ENCODE measurements around the gene AP4S1. TPM values are rescaled to one million over a fixed set of nuclear protein-coding genes. Genes with fewer than 3 reads are reported as not detected.

AP4S1 gene
- total RNA-seq, 1 donor from 2014 or later = 12.9 TPM

GRCh38 chr14:31069343-31069742, 43.9 kb downstream of the AP4S1 start:
- Mint-ChIP-seq H3K4me1 (ENCODE audit: low read depth) (peaks cover 2% of the 10 kb centered on the region), H3K27ac (no peak overlapping the region), H3K27me3 (no peaks in the 10 kb centered on the region), H3K36me3 (ENCODE audit: insufficient read depth) (peaks cover 8% of the 10 kb centered on the region), H3K4me3 (ENCODE audit: low read depth) (no peak overlapping the region), H3K9me3 (ENCODE audit: low read depth) (no peaks in the 10 kb centered on the region)
- no peak for TF ChIP-seq CTCF (IDR thresholded peaks at IDR 0.05; ENCODE audit: unreplicated experiment)
- DNase-seq (ENCODE audit: low spot score, unreplicated experiment) = no peak

GRCh38 chr14:31070431-31070830, 45.0 kb downstream of the AP4S1 start:
- peaks cover 13% of the 10 kb centered on the region for H3K36me3 Mint-ChIP-seq (ENCODE audit: insufficient read depth)

GRCh38 chr14:31071151-31071550, 45.7 kb downstream of the AP4S1 start:
- no peak overlapping the region for H3K4me3 Mint-ChIP-seq (ENCODE audit: low read depth)
- no peak overlapping the region for H3K27ac Mint-ChIP-seq
- H3K4me1 Mint-ChIP-seq (ENCODE audit: low read depth) = peaks cover 2% of the 10 kb centered on the region
- H3K27me3 Mint-ChIP-seq = no peaks in the 10 kb centered on the region
- H3K36me3 Mint-ChIP-seq (ENCODE audit: insufficient read depth) = peaks cover 18% of the 10 kb centered on the region
- no peak for DNase-seq (ENCODE audit: low spot score, unreplicated experiment)
- TF ChIP-seq CTCF (IDR thresholded peaks at IDR 0.05; ENCODE audit: unreplicated experiment) = no peak
- peaks cover 7% of the 10 kb centered on the region for H3K9me3 Mint-ChIP-seq (ENCODE audit: low read depth)

More at GRCh38 chr14:31070431-31070830, 45.0 kb downstream of the AP4S1 start:
- H3K4me1 Mint-ChIP-seq (ENCODE audit: low read depth) = peaks cover 2% of the 10 kb centered on the region
- DNase-seq (ENCODE audit: low spot score, unreplicated experiment) = no peak
- H3K4me3 Mint-ChIP-seq (ENCODE audit: low read depth) = no peak overlapping the region
- no peaks in the 10 kb centered on the region for H3K27me3 Mint-ChIP-seq
- H3K27ac Mint-ChIP-seq = no peak overlapping the region
- H3K9me3 Mint-ChIP-seq (ENCODE audit: low read depth) = peaks cover 5% of the 10 kb centered on the region
- no peak for TF ChIP-seq CTCF (IDR thresholded peaks at IDR 0.05; ENCODE audit: unreplicated experiment)

GRCh38 chr14:31075144-31075543, 49.7 kb downstream of the AP4S1 start:
- Mint-ChIP-seq H3K4me1 (ENCODE audit: low read depth) (no peaks in the 10 kb centered on the region), H3K9me3 (ENCODE audit: low read depth) (peaks cover 12% of the 10 kb centered on the region), H3K36me3 (ENCODE audit: insufficient read depth) (peaks cover 22% of the 10 kb centered on the region), H3K4me3 (ENCODE audit: low read depth) (no peak overlapping the region), H3K27ac (no peak overlapping the region), H3K27me3 (no peaks in the 10 kb centered on the region)
- DNase-seq (ENCODE audit: low spot score, unreplicated experiment) = no peak
- TF ChIP-seq CTCF (IDR thresholded peaks at IDR 0.05; ENCODE audit: unreplicated experiment) = no peak

GRCh38 chr14:31078766-31079165, 53.3 kb downstream of the AP4S1 start:
- Mint-ChIP-seq H3K36me3 (ENCODE audit: insufficient read depth) (peaks cover 16% of the 10 kb centered on the region), H3K9me3 (ENCODE audit: low read depth) (peaks cover 12% of the 10 kb centered on the region), H3K4me1 (ENCODE audit: low read depth) (no peaks in the 10 kb centered on the region), H3K27me3 (no peaks in the 10 kb centered on the region), H3K27ac (no peak overlapping the region), H3K4me3 (ENCODE audit: low read depth) (no peak overlapping the region)
- TF ChIP-seq CTCF (IDR thresholded peaks at IDR 0.05; ENCODE audit: unreplicated experiment) = no peak
- DNase-seq (ENCODE audit: low spot score, unreplicated experiment) = no peak

All from progenitor cell of endocrine pancreas (in vitro differentiated cells).